Stomach (tissue), 4 donors: ENCODE data around the gene TBCD.
"Not testable (repeated sequence)": the region's sequence is repeated elsewhere in the genome, so short reads cannot be mapped to it uniquely, and the experiment has no call there.

Experiments
- POLR2A ChIP-seq, 4 donors: fragments of 450-650 bp; IDR thresholded peaks; one replicate each; pipeline ENCODE4 v1.6.1; 2016; ENCODE audit warnings: antibody characterized with exemption in 4 of 4, control low read depth in 2 of 4, mild to moderate bottlenecking in 1 of 4, moderate library complexity in 1 of 4
- POLR2AphosphoS5 ChIP-seq, 3 donors: sonication (generic); formaldehyde crosslinking; IDR thresholded peaks; one replicate each; pipeline ENCODE4 v1.6.1; 2016; ENCODE audit warnings: antibody characterized with exemption in 3 of 3
- TF ChIP-seq, protein P1 (sequence below), 7 experiments: fragments of 450-650 bp in 4 of 7; fragments of 200-600 bp in 3 of 7; sonication (generic) in 3 of 7; IDR thresholded peaks; one replicate each; pipeline ENCODE4 v1.5.1; 2016 to 2019; ENCODE audit warnings: antibody characterized with exemption in 7 of 7, control low read depth in 2 of 7, mild to moderate bottlenecking in 1 of 7

DNA sequence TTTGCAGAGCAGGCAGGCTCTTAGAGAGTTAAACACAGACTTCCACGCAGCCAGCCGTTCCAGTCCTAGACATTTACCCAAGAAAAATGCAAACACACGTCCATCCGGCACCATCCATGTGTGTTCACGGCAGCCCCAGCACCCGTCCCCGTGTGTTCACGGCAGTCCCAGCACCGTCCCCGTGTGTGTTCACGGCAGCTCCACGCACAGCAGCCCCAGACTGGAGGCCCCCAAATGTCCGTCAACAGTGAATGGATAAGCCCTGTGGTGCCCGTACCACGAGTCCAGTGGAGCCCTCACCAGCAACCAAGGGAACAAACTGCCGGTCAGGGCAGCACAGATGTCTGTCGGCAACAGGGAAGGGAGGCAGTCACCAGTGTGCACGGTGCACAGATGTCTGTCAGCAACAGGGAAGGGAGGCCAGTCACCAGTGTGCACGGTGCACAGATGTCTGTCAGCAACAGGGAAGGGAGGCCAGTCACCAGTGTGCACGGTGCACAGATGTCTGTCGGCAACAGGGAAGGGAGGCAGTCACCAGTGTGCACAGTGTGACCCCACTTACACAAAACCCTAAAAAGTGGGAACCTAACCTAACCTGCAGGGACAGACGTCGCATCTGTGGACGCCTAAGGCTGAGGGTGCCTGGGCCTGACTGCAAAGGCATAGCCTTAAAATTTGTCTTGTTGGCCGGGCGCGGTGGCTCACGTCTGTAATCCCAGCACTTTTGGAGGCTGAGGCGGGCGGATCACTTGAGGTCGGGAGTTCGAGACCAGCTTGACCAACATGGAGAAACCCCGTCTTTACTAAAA is 216.4 kb downstream of the TBCD start:
- not testable (repeated sequence) for TF ChIP-seq POLR2A, POLR2AphosphoS5 (IDR thresholded peaks at IDR 0.05)
- TF ChIP-seq, protein P1, sequence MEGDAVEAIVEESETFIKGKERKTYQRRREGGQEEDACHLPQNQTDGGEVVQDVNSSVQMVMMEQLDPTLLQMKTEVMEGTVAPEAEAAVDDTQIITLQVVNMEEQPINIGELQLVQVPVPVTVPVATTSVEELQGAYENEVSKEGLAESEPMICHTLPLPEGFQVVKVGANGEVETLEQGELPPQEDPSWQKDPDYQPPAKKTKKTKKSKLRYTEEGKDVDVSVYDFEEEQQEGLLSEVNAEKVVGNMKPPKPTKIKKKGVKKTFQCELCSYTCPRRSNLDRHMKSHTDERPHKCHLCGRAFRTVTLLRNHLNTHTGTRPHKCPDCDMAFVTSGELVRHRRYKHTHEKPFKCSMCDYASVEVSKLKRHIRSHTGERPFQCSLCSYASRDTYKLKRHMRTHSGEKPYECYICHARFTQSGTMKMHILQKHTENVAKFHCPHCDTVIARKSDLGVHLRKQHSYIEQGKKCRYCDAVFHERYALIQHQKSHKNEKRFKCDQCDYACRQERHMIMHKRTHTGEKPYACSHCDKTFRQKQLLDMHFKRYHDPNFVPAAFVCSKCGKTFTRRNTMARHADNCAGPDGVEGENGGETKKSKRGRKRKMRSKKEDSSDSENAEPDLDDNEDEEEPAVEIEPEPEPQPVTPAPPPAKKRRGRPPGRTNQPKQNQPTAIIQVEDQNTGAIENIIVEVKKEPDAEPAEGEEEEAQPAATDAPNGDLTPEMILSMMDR (IDR thresholded peaks at IDR 0.05), result not testable (repeated sequence)
